SK-N-SH treated with all-trans-retinoic acid at 6 μM for 48 hours (cell line): ENCODE data around the gene MAPK14.

Experiments used
- ATAC-seq: fragments of 200-7000 bp; cut with Tn5 transposase; 3 replicates; pipeline ENCODE4 v1.9.1; 2020; ENCODE audit warnings: mild to moderate bottlenecking, moderate library complexity
- ARNTL ChIP-seq: fragments of 450-650 bp; formaldehyde crosslinking; IDR thresholded peaks from 2 replicates; pipeline ENCODE4 v1.5.0; 2020; ENCODE audit warnings: low read depth, mild to moderate bottlenecking, moderate library complexity, borderline replicate concordance
- BACH2 ChIP-seq: fragments of 250-450 bp; sonication (Bioruptor Pico); IDR thresholded peaks from 2 replicates; pipeline ENCODE4 v1.9.0; 2021; ENCODE audit warnings: mild to moderate bottlenecking, borderline replicate concordance
- CREB5 ChIP-seq: fragments of 250-450 bp; sonication (Bioruptor Pico); IDR thresholded peaks from 2 replicates; pipeline ENCODE4 v1.5.1; 2020; ENCODE audit warnings: low read depth, mild to moderate bottlenecking, moderate library complexity
- CSDC2 ChIP-seq: fragments of 250-450 bp; sonication (Bioruptor Pico); IDR thresholded peaks from 2 replicates; pipeline ENCODE4 v1.5.0; 2020; ENCODE audit warnings: mild to moderate bottlenecking, moderate library complexity
- CSRNP3 ChIP-seq: fragments of 250-450 bp; sonication (Bioruptor Pico); IDR thresholded peaks from 2 replicates; pipeline ENCODE4 v1.5.1; 2021; ENCODE audit warnings: mild to moderate bottlenecking, moderate library complexity
- ESRRG ChIP-seq: fragments of 250-450 bp; sonication (Bioruptor Pico); IDR thresholded peaks from 2 replicates; pipeline ENCODE4 v1.6.1; 2021; ENCODE audit warnings: mild to moderate bottlenecking
- ISL1 ChIP-seq: fragments of 250-450 bp; sonication (Bioruptor Pico); IDR thresholded peaks from 2 replicates; pipeline ENCODE4 v2.1.2; 2022; ENCODE audit warnings: mild to moderate bottlenecking, moderate library complexity
- OSR1 ChIP-seq: fragments of 250-450 bp; sonication (Bioruptor Pico); IDR thresholded peaks from 2 replicates; pipeline ENCODE4 v1.8.0; 2022; ENCODE audit warnings: moderate library complexity, mild to moderate bottlenecking, inconsistent platforms
- PATZ1 ChIP-seq: fragments of 250-450 bp; sonication (Bioruptor Pico); IDR thresholded peaks from 2 replicates; pipeline ENCODE4 v1.8.0; 2020; ENCODE audit warnings: mild to moderate bottlenecking, moderate library complexity, borderline replicate concordance
- POU6F1 ChIP-seq: fragments of 250-450 bp; sonication (Bioruptor Pico); IDR thresholded peaks from 2 replicates; pipeline ENCODE4 v1.8.0; 2021; ENCODE audit warnings: low read depth, mild to moderate bottlenecking, moderate library complexity, borderline replicate concordance
- PPARA ChIP-seq: fragments of 250-450 bp; sonication (Bioruptor Pico); IDR thresholded peaks from 2 replicates; pipeline ENCODE4 v1.5.0; 2020; ENCODE audit warnings: mild to moderate bottlenecking, borderline replicate concordance
- RARB ChIP-seq: fragments of 250-450 bp; sonication (Bioruptor Pico); IDR thresholded peaks from 2 replicates; pipeline ENCODE4 v1.8.0; 2021; ENCODE audit warnings: mild to moderate bottlenecking, moderate library complexity
- SNAI2 ChIP-seq: fragments of 250-450 bp; sonication (Bioruptor Pico); IDR thresholded peaks from 2 replicates; pipeline ENCODE4 v1.5.0; 2020; ENCODE audit warnings: mild to moderate bottlenecking, moderate library complexity
- TOX ChIP-seq: fragments of 250-450 bp; sonication (Bioruptor Pico); IDR thresholded peaks from 2 replicates; pipeline ENCODE4 v1.8.0; 2021; ENCODE audit warnings: mild to moderate bottlenecking, moderate library complexity, borderline replicate concordance
- TSHZ2 ChIP-seq: fragments of 250-450 bp; sonication (Bioruptor Pico); IDR thresholded peaks from 2 replicates; pipeline ENCODE4 v1.5.0; 2020; ENCODE audit warnings: mild to moderate bottlenecking, moderate library complexity
- ZC3H10 ChIP-seq: fragments of 250-450 bp; sonication (Bioruptor Pico); IDR thresholded peaks from 2 replicates; pipeline ENCODE4 v1.5.1; 2021; ENCODE audit warnings: mild to moderate bottlenecking, moderate library complexity
- ZFP3 ChIP-seq: fragments of 250-450 bp; sonication (Bioruptor Pico); IDR thresholded peaks from 2 replicates; pipeline ENCODE4 v1.5.0; 2020; ENCODE audit warnings: mild to moderate bottlenecking, moderate library complexity
- ZNF565 ChIP-seq: fragments of 450-650 bp; formaldehyde crosslinking; conservative IDR thresholded peaks from 2 replicates; pipeline ENCODE4 v1.5.0; 2020; ENCODE audit warnings: low read depth, mild to moderate bottlenecking, moderate library complexity
- ZNF70 ChIP-seq: fragments of 450-650 bp; formaldehyde crosslinking; IDR thresholded peaks from 2 replicates; pipeline ENCODE4 v1.5.0; 2020; ENCODE audit warnings: mild to moderate bottlenecking, moderate library complexity

Gene MAPK14

GRCh38 chr6:36116066-36116864 lies 88.7 kb downstream of the MAPK14 start:
- no peak for TF ChIP-seq PATZ1 (CRISPR knock-in tag)
- TF ChIP-seq ZNF565 (CRISPR knock-in tag) = no peak
- TF ChIP-seq OSR1 (CRISPR knock-in tag) = no peak
- no peak for TF ChIP-seq ESRRG (CRISPR knock-in tag)
- no peak for TF ChIP-seq ZFP3 (CRISPR knock-in tag)
- TF ChIP-seq PPARA = no peak
- TF ChIP-seq ZNF70 = no peak
- no peak for TF ChIP-seq TSHZ2 (CRISPR knock-in tag)
- ATAC-seq = no peak

- no peak for ATAC-seq
- no peak for TF ChIP-seq SNAI2 (CRISPR knock-in tag)
- TF ChIP-seq, all 23 proteins: peak for 0
Measured at GRCh38 chr6:36116943-36117342, 89.3 kb downstream of the MAPK14 start.

GRCh38 chr6:36117658-36118549 lies 90.3 kb downstream of the MAPK14 start:
- TF ChIP-seq ARNTL (CRISPR knock-in tag) = no peak
- TF ChIP-seq ZNF70 = no peak
- TF ChIP-seq CREB5 = no peak
- TF ChIP-seq ZC3H10 (CRISPR knock-in tag) = no peak
- no peak for TF ChIP-seq RARB (CRISPR knock-in tag)
- no peak for TF ChIP-seq ISL1 (CRISPR knock-in tag)
- no peak for TF ChIP-seq SNAI2 (CRISPR knock-in tag)
- TF ChIP-seq TOX = no peak
- TF ChIP-seq CSRNP3 (CRISPR knock-in tag) = no peak
- no peak for TF ChIP-seq ZFP3 (CRISPR knock-in tag)
- TF ChIP-seq POU6F1 = no peak
- no peak for TF ChIP-seq PPARA
- no peak for TF ChIP-seq ESRRG (CRISPR knock-in tag)
- no peak for TF ChIP-seq CSDC2 (CRISPR knock-in tag)
- TF ChIP-seq BACH2 (CRISPR knock-in tag) = no peak
- no peak for ATAC-seq
